OCI-LY1 (cell line): ENCODE results near the gene PDCD2.

Experiments
- EZH2 ChIP-seq: fragments of 200-600 bp; sonication (generic), shearing (Covaris generic); IDR thresholded peaks from 2 replicates; pipeline ENCODE4 v1.8.0; 2017; ENCODE audit warnings: borderline replicate concordance, mixed run types, mild to moderate bottlenecking, antibody characterized with exemption, low read length, moderate library complexity, mixed read lengths
- TF ChIP-seq, protein P1 (sequence below): fragments of 200-600 bp; sonication (generic), shearing (Covaris generic); IDR thresholded peaks from 2 replicates; pipeline ENCODE4 v1.5.1; 2017; ENCODE audit warnings: mild to moderate bottlenecking, antibody characterized with exemption, low read length, moderate library complexity, mixed read lengths

DNA sequence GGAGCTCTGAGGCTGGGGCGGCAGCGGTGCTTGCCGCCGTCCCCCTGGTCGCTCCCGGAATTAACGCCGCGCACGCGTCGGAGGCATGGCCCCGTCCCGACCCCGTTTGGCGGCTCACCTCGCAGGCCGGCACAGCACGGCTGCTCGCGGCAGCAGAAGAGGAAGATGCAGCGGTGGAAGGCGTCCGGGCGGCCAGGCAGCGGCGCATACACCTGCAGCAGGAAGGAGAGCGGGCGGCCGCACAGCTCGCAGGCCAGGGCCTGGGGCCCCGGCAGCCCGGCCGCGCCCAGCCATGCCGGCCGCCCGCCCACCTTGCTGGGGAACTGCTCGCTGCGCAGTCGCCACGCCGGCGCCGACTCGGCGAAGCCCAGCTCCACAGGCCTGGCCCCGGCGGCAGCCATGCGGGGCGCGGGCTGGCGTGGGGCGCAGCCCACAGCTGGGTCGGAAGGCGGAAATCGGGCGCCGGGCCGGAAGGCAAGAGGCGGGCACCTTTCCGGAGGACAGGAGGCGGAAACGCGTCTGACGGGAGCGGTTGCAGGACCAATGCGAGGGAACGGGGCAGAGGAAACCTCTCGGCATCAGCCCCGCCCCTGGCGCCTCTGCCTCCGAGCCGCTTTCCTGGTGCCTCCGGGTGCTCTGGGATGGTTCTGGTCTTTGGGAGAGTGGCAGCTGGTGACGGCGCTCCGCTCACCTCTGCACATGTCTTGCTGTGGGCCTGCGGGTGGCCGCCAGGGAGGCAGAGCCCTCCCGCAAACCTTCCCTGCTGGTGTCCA, at the start of gene PDCD2:
- TF ChIP-seq, protein P1, sequence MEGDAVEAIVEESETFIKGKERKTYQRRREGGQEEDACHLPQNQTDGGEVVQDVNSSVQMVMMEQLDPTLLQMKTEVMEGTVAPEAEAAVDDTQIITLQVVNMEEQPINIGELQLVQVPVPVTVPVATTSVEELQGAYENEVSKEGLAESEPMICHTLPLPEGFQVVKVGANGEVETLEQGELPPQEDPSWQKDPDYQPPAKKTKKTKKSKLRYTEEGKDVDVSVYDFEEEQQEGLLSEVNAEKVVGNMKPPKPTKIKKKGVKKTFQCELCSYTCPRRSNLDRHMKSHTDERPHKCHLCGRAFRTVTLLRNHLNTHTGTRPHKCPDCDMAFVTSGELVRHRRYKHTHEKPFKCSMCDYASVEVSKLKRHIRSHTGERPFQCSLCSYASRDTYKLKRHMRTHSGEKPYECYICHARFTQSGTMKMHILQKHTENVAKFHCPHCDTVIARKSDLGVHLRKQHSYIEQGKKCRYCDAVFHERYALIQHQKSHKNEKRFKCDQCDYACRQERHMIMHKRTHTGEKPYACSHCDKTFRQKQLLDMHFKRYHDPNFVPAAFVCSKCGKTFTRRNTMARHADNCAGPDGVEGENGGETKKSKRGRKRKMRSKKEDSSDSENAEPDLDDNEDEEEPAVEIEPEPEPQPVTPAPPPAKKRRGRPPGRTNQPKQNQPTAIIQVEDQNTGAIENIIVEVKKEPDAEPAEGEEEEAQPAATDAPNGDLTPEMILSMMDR: no peak
- TF ChIP-seq EZH2: no peak
